Measurements from ENCODE around the gene LAMA1. TPM values are rescaled to one million over a fixed set of nuclear protein-coding genes. Genes with fewer than 3 reads are reported as not detected.

The LAMA1 gene
- total and polyA plus RNA-seq, 10 of the 15 experiments (the other 5 are each of a cell fraction or from before 2014, with no cell fraction given) = under 0.01 to 1.9 (median 0.06) TPM; not detected in 6

GRCh38 chr18:6938003-6938402 lies 179.6 kb downstream of the LAMA1 start (continued):
- no peak for TF ChIP-seq E4F1 (IDR thresholded peaks at IDR 0.05; ENCODE audit: borderline replicate concordance, partially characterized antibody)
- no peak for TF ChIP-seq TCF12 (IDR thresholded peaks at IDR 0.05; ENCODE audit: low read depth, low read length)
- TF ChIP-seq BMI1 (IDR thresholded peaks at IDR 0.05; ENCODE audit: borderline replicate concordance) = no peak
- TF ChIP-seq POLR2AphosphoS5 (IDR thresholded peaks at IDR 0.05; ENCODE audit: low read length) = no peak

- SMC1A ChIA-PET (ENCODE audit: uncharacterized antibody, unreplicated experiment) = interaction anchor here (0.8 kb wide), 1 partner anchor 584 kb away, joined by 3 read pairs; no protein-coding TSS in a partner anchor
- BruUV-seq (replicated peaks) = no TSS peak
- Histone ChIP-seq H3K4me2 (ENCODE audit: control insufficient read depth, insufficient read depth) (no peak overlapping the region), H2AFZ (ENCODE audit: control insufficient read depth, low read depth, low read length) (no peak overlapping the region), H3K27ac (ENCODE audit: control insufficient read depth, insufficient read depth) (no peak overlapping the region), H3K36me3 (ENCODE audit: control insufficient read depth in 2 of 2, insufficient read depth in 2 of 2, low read length in 1 of 2) (no peaks in the 10 kb centered on the region), H3K4me3 (no peak overlapping the region), H3K4me1 (ENCODE audit: control insufficient read depth, insufficient read depth, low read length) (no peaks in the 10 kb centered on the region), H3K9me3 (replicated peaks; ENCODE audit: control insufficient read depth, insufficient read depth, low read length) (no peaks in the 10 kb centered on the region), H3K79me2 (ENCODE audit: control insufficient read depth, insufficient read depth, low read length) (no peaks in the 10 kb centered on the region), H3K27me3 (replicated peaks in 1 of 2; ENCODE audit: control insufficient read depth in 2 of 2, insufficient read depth in 2 of 2, low read length in 1 of 2) (no peaks in the 10 kb centered on the region; a peak in 1 of 4 replicates), H4K20me1 (ENCODE audit: control insufficient read depth, insufficient read depth) (no peaks in the 10 kb centered on the region), H3K9ac (ENCODE audit: control insufficient read depth, insufficient read depth, low read length) (no peak overlapping the region)
- TF ChIP-seq ZBED1 (IDR thresholded peaks at IDR 0.05; ENCODE audit: borderline replicate concordance) (no peak), ELK1 (IDR thresholded peaks at IDR 0.05; ENCODE audit: low read depth, low read length) (no peak), MEF2A (IDR thresholded peaks at IDR 0.05; ENCODE audit: insufficient read depth, low read depth, low read length) (no peak), MYC (IDR thresholded peaks at IDR 0.05; ENCODE audit: insufficient read depth, insufficient read length, insufficient replicate concordance, low read length, severe bottlenecking) (no peak), CBX3 (IDR thresholded peaks at IDR 0.05; ENCODE audit: borderline replicate concordance, low read depth) (no peak), NR2C1 (IDR thresholded peaks at IDR 0.05) (no peak), NFYB (IDR thresholded peaks at IDR 0.05; ENCODE audit: insufficient read depth, low read depth, low read length) (no peak), HDAC6 (IDR thresholded peaks at IDR 0.05; ENCODE audit: unreplicated experiment) (no peak), CEBPB (IDR thresholded peaks at IDR 0.05; ENCODE audit: borderline replicate concordance in 1 of 2, low read depth in 2 of 2, low read length in 2 of 2) (no peak), HSF1 (IDR thresholded peaks at IDR 0.05; ENCODE audit: low read depth, low read length) (no peak), PAX8 (IDR thresholded peaks at IDR 0.05) (no peak), SMARCA5 (IDR thresholded peaks at IDR 0.05) (no peak), SUPT20H (IDR thresholded peaks at IDR 0.05; ENCODE audit: borderline replicate concordance, control insufficient read depth, low read depth, low read length) (no peak), CHD1 (IDR thresholded peaks at IDR 0.05; ENCODE audit: low read depth, low read length) (no peak), RBBP5 (conservative IDR thresholded peaks at IDR 0.05) (no peak)
- POLR2A ChIA-PET = no interaction called here
- in situ Hi-C loops (cut with MboI) = loop anchor here (25.0 kb wide), 1 partner anchor 2002 kb away; no protein-coding TSS in a partner anchor
- FAIRE-seq (no peak), DNase-seq (ENCODE audit: low read depth, low spot score) (no peak), ATAC-seq (no peak)
- 0% methylated on average over 1 of the region's 1 CpG for WGBS (ENCODE audit: insufficient coverage, insufficient replicate concordance, low lambda C conversion rate, missing lambda C conversion rate)
- CTCF ChIA-PET = interaction anchor here (0.7 to 1.6 kb wide), 2 partner anchors 15 to 806 kb away, joined by 3 read pairs; no protein-coding TSS in a partner anchor
- intact Hi-C loops (cut with micrococcal nuclease; ENCODE audit: unreplicated experiment) = no loop called here
- RAD21 ChIA-PET (ENCODE audit: unreplicated experiment) = no interaction called here
Observed at GRCh38 chr18:6934859-6935258, 182.7 kb downstream of the LAMA1 start.

Measured in GM12878 (cell line).